Hindlimb muscle (tissue), 1 donor: Measurements from ENCODE around the gene GARIN5A. TPM values are rescaled to one million over a fixed set of nuclear protein-coding genes. Genes with fewer than 3 reads are reported as not detected.
"Not testable (repeated sequence)": the region's sequence is repeated elsewhere in the genome, so short reads cannot be mapped to it uniquely, and the experiment has no call there.

ENCODE experiments used
- DNase-seq: peaks from one replicate; pipeline ENCODE4 v3.0.0-alpha.2; 2013
- polyA plus RNA-seq: library from polyadenylated mRNA; unstranded; fragments of 120-200 nt; gene quantifications from one replicate; pipeline ENCODE4 v1.2.1, GENCODE V29; 2013; ENCODE audit not compliant: insufficient read length

Gene GARIN5A
- polyA plus RNA-seq, 1 donor: 6.8 TPM

GRCh38 chr19:50462970-50463369 lies 13.7 kb downstream of the GARIN5A start:
- no peak for DNase-seq

DNA sequence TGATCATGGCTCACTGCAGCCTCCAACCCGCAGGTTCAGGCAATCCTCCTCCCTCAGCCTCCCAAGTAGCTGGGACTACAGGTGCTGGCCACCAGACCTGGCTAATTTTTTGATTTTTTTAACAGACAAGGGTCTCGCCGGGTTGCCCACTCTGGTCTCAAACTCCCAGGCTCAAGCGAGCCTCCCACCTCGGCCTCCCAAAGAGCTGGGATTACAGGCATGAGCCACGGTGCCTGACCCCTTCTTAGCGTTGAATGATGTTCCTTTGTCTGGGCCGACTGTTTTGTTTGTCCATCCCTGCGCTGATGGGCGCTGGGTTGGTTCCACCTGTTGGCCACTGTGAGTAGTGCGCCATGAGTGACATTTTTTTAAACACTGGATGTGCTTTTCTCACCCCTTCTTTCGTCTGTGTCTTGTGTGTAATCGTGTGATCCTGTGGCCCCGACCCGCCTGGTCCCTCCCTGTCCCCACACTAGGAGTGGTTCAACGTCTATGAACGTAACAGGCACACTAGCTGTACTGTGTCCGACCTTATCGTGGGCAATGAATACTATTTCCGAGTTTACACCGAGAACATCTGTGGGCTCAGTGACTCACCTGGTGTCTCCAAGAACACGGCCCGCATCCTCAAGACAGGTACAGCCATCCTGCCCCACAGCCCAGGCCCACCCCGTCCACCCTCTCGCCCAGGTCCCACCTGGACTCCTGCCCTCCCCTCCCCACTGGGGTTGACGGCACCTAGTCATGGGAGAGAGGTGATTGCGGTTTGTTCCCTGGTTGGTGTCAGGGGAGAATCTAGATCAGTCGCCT lies 15.4 kb downstream of the GARIN5A start:
- peak; percentile 67 for DNase-seq

DNA sequence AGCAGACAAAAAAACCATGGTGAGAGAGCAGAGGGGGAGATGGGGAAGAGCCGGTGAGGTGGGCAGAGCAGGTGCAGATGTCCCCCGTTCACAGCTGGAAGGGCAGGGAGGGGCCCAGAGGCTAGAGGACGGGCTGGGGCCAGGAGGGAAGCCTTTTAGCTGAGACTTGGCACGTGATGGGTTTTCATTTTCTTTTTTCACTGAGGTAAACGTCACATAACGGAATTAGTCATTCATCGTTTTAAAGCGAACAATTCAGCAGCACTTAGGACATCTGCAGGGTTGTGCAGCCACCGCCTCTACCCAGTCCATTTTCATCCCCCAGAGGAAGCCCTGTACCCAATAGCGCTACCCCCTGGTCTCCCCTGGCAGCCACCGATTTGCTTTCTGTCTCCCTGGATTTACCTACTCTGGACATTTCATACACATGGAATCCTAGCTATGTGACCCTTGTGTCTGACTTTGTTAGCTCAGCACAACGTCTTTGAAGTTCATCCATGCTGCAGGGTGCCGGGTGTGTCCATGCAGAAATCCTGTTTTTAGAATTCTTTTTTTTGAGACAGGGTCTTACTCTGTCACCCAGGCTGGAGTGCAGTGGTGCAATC lies 16.4 kb downstream of the GARIN5A start:
- DNase-seq: no peak

GRCh38 chr19:50459638-50460037 lies 17.0 kb downstream of the GARIN5A start:
- DNase-seq: no peak

- no peak for DNase-seq
Measured at GRCh38 chr19:50459067-50459456, 17.6 kb downstream of the GARIN5A start.

GRCh38 chr19:50458396-50459066 lies 18.1 kb downstream of the GARIN5A start:
- no peak for DNase-seq

- DNase-seq: no peak
Measured at GRCh38 chr19:50457300-50457699, 19.3 kb downstream of the GARIN5A start.

DNA sequence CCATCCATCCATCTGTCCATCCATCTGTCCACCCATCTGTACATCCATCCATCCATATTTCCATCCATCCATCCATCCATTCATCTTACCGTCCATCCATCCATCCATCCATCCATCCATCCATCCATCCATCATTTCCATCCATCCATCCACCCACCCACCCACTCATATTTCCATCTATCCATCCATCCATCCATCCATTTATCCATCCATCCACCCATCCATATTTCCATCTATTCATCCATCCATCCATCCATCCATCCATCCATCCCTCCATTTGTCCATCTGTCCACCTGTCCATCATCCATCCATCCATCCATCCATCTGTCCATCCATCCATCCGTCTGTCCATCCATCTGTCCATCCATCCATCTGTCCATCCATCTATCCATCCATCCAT lies 20.7 kb downstream of the GARIN5A start:
- no peak for DNase-seq

GRCh38 chr19:50453243-50453642 lies 23.4 kb downstream of the GARIN5A start:
- no peak for DNase-seq

DNA sequence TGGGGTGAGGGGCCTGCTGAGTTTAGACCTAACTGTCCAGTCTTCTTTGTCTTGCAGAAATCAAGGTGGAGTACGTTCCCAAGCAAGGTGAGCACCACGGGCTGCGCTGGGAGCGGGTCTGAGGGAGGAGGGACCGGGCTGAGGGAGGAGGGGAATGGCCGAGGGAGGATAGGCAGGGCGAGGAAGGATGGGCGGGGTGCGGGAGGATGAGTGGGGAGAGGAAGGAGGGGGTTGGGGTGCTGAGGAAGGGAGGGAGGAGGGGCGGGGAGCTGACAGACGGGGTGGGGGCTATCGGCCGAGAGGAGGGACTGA lies 25.5 kb downstream of the GARIN5A start:
- DNase-seq: no peak

GRCh38 chr19:50450369-50451222 lies 26.1 kb downstream of the GARIN5A start:
- DNase-seq: no peak

DNA sequence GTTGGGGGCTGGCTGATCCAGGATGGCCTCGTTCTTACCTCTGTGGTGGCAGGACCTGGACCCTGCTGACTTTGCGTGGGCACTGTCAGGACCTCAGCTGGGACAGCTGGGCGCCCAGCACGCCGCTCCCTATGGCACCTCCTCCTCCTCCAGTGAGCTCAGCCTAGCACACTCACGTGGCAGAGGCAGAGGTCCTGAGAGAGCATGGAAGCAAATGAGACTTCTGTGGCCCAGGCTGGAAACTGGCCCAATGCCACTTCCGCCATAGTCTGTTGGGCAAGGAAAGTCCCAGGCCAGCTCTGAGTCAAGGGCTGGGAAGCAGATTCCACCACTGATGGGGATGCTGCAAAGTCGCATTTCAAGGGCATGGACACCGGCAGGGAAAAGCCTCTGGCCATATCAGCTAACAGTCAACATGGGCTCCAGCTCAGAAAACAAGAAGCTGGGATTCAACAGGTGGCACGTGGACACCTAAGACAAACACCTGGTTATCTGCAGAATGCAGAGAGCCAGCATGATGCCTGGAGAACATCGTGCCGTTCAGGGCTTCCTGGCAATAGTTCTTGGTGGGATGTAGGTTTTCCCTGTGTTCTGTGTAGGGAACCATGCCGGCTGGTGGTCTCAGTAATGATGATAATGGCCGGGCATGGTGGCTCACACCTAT lies 27.3 kb downstream of the GARIN5A start:
- no peak for DNase-seq

DNA sequence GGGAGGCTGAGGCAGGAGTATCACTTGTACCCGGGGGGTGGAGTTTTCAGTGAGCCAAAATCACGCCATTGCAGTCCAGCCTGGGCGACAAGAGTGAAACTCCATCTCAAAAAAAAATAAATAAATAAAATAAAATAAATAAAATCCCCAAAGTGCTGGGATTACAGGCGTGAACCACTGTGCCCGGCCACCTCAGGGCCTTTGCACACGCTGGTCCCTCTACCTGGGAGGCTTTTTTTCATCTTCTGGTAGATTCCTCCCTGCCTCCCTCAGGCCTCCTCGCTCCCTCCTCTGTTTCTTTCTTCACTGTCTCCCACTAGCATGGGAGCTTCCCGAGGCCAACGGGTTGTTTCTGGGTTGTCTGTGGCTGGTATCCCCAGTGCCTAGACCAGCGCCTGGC lies 28.9 kb downstream of the GARIN5A start:
- DNase-seq: no peak

DNA sequence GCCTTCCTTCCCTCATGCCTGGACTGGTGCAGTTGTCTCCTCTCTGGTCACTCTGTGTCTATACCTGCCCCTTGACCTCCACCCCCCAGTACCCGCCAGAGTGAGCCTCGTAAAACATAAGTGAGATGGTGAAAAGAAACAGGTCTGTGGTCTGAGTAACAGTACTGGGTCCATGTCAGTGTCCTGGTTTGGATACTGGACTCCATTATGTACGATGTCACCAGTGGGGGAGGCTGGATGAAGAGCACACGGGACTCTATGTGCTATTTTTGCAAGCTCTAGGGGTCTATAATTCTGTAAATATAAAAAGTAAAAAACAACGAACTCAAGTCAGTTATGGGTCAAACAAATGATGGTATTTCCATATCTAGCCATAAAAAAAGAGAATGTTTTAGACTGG lies 29.6 kb downstream of the GARIN5A start:
- DNase-seq: no peak

GRCh38 chr19:50444059-50444458 lies 32.6 kb downstream of the GARIN5A start:
- no peak for DNase-seq

GRCh38 chr19:50439130-50439529 lies 37.5 kb downstream of the GARIN5A start:
- DNase-seq: not testable (repeated sequence)

DNA sequence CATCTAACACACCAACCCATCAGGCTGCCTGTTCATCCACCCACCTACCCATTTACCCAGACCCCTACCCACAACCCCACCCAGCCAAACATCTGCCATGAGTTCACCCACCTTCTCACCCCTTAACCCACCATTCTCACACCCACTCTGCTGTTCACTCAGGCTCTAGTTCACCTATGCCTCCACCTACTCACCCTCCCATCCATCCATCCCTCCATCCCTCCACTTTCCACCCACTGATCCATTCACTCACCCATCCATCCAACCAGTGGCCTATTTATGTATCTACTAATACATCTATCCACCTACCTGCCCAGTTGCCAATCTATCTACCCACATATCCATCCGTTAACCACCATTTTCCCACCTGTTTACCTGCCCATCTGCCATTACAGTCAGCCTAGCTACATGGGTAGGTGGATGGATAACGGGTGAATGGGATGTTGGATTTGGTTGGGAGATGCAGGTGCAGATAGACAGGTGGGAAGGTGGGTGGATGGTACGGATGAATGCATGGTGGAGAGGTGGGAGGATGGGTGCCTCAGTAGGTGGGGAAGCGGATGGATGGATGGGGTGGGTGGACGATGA lies 38.7 kb downstream of the GARIN5A start:
- DNase-seq: no peak

GRCh38 chr19:50435627-50436026 lies 41.0 kb downstream of the GARIN5A start:
- no peak for DNase-seq

DNA sequence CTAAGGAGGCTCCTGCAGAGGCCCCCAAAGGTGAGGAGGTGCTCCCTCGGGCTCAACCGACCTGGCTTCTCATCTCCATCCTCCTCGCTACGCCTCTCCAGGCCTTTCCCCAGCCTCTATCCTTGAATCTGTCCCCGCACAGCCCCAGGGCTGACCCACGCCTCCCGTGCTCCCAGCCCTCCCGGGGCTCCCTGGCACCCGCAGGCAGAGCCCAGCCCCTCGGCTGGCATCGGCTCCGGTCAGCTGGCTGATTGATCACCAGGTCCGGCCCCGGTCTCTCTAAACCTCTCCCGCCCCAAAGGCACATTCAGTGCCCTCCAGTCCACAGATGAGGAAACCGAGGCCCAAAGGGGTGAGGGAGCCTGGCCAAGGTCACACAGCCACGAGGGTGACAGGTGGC lies 41.4 kb downstream of the GARIN5A start:
- no peak for DNase-seq

DNA sequence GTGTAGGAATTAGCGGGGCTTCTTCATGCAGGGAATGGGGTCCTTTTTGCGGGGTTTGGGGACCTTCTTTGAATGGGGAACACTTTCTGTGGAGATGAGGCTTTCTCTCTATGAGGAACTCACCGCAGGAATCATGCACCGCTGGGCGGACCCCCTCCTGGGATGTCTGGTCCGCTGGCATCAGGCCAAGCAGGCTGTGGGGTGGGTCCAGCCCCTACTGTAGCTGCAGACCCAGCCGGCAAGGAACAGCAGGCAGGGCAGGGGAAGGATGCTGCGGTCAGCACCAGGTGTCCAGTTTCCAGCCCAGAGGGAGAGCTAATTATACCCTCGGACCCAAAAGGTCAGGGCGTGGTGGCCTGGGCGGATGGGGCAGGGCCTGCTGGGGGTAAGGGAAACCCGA lies 42.1 kb downstream of the GARIN5A start:
- no peak for DNase-seq

DNA sequence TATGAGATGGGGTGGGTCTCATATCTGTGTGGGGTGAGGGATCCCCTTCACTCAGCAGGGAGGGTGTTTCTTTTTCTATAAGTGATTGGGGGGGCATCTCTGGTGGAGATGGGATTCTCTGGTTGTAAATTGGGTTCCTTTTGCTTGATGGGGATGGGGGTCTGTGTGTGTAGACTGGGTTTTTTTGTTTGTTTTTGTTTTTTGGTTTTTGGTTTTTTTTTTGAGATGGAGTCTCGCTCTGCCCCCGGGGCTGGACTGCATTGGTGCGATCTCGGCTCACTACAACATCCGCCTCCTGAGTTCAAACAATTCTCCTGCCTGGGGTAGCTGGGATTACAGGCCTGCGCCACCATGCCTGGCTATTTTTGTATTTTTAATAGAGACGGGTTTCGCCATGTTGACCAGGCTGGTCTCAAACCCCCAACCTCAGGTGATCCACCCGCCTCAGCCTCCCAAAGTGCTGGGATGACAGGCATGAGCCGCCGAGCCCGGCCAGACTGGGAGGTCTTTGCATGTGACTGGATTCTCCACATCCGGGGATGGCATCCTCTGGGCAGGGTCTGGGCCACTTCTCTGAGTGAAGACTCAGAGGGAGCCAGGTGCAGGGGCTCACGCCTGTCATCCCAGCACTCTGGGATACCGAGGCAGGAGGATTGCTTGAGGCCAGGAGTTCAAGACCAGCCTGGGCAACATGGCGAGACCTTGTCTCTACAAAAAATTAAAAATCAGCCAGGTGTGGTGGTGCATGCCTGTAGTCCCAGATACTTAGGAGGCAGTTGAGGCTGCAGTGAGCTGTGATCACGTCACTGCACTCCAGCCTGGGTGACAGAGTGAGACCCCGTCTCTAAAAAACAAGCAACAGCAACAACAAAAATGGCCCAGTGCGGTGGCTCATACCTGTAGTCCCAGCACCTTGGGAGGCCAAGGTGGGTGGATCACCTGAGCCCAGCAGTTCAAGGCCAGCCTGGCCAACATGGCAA lies 43.2 kb downstream of the GARIN5A start:
- no peak for DNase-seq
